Measurements from ENCODE around the gene NTN5.
"Not testable (repeated sequence)": the region's sequence is repeated elsewhere in the genome, so short reads cannot be mapped to it uniquely, and the experiment has no call there.

DNA sequence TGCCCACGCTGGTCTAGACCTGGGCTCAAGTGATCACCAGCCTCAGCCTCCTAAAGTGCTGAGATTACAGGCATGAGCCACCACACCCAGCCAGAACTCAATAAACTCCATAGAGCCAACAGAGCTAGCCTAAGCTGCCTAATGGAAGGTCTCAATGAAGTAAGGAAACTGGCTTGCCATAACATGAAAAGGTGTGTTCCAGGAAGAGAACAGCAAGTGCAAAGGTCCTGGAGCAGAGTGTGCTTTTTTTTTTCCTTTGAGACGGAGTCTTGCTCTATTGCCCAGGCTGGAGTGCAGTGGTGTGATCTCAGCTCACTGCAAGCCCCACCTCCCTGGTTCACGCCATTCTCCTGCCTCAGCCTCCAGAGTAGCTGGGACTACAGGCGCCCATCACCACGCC, 15.0 kb downstream of the NTN5 start:
- TF ChIP-seq, protein P1, sequence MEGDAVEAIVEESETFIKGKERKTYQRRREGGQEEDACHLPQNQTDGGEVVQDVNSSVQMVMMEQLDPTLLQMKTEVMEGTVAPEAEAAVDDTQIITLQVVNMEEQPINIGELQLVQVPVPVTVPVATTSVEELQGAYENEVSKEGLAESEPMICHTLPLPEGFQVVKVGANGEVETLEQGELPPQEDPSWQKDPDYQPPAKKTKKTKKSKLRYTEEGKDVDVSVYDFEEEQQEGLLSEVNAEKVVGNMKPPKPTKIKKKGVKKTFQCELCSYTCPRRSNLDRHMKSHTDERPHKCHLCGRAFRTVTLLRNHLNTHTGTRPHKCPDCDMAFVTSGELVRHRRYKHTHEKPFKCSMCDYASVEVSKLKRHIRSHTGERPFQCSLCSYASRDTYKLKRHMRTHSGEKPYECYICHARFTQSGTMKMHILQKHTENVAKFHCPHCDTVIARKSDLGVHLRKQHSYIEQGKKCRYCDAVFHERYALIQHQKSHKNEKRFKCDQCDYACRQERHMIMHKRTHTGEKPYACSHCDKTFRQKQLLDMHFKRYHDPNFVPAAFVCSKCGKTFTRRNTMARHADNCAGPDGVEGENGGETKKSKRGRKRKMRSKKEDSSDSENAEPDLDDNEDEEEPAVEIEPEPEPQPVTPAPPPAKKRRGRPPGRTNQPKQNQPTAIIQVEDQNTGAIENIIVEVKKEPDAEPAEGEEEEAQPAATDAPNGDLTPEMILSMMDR (IDR thresholded peaks at IDR 0.05 in 4 of 5, conservative IDR thresholded peaks at IDR 0.05 in 1 of 5), result not testable (repeated sequence)
- TF ChIP-seq POLR2A (IDR thresholded peaks at IDR 0.05), result not testable (repeated sequence)
